UCSD-AML1 (cell line): Measurements from ENCODE around the gene AIG1.
"Not testable (repeated sequence)": the region's sequence is repeated elsewhere in the genome, so short reads cannot be mapped to it uniquely, and the experiment has no call there.

ENCODE experiments used
- DNase-seq: peaks from one replicate; lab custom pipeline; 2025; ENCODE audit not compliant: unreplicated experiment; lab: John Stamatoyannopoulos, UW

Gene AIG1

DNA sequence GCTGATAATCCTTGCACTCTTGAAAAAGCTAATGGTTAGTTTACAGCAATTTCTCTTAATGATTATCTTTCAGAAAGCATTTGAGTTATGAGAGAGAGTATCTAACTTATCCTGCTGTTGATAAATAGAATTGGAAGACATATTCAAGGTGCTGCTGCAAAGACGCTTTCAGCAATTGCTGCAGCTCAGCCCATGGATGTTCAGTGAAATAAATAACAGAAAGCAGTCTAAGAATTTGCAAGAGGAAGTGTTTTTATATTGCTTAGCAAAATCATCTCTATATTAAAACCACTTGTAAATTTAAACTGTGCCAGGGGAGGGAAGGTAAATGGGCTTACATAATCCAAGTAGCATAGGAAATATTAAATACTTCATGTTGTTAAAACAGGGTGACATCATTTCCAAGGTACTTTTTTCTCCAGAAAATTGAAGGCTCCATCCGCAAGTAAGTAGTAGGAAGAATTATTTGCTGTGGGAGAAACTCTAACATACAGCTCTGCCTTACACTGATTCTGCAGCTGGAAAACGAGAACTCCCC is 201.3 kb downstream of the AIG1 start:
- DNase-seq, result no peak

- DNase-seq, result no peak
These were observed 202.2 kb downstream of the AIG1 start for GRCh38 chr6:143262859-143263258.

DNA sequence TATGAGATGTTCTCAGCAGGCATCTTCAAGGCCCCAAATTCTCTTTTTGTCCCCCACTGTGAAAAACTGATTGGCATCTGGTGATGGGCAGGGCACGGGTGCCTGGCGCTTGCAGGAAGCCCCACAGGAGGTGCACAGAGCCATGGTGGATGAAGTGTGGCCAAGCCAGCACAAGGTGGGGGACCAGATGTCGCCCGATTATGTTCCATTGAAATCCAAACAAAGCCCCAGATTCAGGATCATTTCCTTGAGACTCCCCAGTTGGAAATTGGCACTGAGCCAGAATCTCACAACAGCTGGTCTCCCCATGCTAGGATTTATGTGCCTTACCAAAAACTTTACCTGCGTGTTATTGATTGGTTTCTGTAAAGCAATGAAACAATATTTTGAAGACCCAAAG is 203.7 kb downstream of the AIG1 start:
- DNase-seq, result no peak

- no peak for DNase-seq
These were observed 204.5 kb downstream of the AIG1 start for GRCh38 chr6:143264986-143265764.

DNA sequence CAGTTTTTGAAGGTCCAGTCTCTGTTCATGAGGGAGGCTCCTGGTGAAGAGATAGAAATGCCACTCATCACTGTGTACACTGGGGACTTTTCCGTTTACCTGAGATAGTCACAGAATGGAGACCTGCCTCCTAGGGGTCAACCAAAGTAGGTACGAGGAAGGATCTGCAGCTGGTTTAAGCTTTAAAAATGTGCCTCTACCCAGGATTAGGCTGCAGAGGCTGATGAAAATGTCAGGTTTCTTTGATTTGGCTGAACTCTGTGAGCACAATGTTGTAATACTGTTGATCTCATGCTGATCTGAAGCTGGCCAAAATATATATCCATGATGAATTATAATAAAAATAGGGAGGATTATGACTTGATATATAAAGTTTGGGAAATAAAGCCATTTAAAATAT is 207.1 kb downstream of the AIG1 start:
- no peak for DNase-seq

GRCh38 chr6:143268439-143268838 is 207.8 kb downstream of the AIG1 start:
- DNase-seq, result no peak

- no peak for DNase-seq
These were observed 209.3 kb downstream of the AIG1 start for GRCh38 chr6:143270026-143270425.

DNA sequence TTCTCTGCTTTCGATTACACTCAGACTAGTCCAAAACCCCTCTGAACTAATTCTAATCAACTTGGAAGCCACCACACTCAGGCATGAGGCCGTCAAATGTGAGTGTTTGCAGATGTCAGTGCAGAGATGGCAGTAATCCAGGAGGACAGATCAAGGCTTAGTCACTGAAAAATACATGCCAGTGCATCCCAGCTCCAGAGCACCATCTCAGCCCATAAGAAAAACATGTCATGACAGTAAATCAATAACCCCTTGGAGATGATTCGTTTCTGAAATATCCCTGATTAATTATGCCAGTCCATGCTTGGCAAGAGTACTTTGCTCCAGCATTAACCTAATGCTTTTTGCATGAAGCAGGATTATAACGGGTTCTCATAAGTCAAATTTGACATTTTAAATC is 210.3 kb downstream of the AIG1 start:
- no peak for DNase-seq

GRCh38 chr6:143276436-143276835 is 215.7 kb downstream of the AIG1 start:
- DNase-seq, result no peak

- DNase-seq, result no peak
These were observed 218.7 kb downstream of the AIG1 start for GRCh38 chr6:143279385-143279784.

- no peak for DNase-seq
These were observed 223.4 kb downstream of the AIG1 start for GRCh38 chr6:143283887-143284645.

GRCh38 chr6:143286251-143286795 is 225.6 kb downstream of the AIG1 start:
- DNase-seq, result no peak

DNA sequence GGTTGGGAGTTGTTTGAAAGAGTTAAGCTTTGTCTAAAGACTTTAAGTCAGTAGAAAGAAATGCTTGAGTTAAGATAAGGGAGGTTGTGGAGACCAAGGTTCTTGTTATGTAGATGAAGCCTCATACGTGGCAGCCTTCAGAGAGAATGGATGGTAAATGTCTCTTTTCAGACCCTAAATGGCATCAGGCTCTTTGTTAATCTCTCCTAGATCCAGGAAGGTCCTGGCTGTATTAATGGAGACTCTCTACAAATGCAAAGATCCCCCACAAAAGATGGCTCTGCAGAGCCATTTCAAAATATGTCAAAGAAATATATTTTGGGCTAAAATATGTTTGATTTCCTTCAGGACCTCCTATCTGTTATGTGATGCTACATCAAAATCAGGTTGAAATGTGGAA is 228.2 kb downstream of the AIG1 start:
- no peak for DNase-seq

GRCh38 chr6:143290206-143290605 is 229.5 kb downstream of the AIG1 start:
- DNase-seq, result no peak

DNA sequence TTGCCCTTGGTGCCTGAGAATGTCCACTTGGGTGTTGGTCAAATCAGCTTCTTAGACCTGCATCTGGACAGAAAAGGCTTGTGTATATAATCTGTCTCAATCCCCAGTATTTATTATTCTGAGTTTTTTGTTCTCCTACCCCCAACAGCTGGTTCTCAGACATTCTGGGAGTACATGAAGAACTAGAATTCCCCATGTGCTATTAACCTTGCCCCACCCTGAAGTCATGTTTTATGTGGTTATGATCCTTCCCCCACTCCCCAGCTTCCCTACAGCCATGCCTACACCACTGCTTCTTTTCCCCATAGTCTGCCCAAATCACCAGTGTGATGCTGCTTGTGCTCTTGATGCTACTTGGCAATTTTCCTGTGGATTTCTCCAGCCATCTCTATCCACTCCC is 232.8 kb downstream of the AIG1 start:
- DNase-seq, result no peak

DNA sequence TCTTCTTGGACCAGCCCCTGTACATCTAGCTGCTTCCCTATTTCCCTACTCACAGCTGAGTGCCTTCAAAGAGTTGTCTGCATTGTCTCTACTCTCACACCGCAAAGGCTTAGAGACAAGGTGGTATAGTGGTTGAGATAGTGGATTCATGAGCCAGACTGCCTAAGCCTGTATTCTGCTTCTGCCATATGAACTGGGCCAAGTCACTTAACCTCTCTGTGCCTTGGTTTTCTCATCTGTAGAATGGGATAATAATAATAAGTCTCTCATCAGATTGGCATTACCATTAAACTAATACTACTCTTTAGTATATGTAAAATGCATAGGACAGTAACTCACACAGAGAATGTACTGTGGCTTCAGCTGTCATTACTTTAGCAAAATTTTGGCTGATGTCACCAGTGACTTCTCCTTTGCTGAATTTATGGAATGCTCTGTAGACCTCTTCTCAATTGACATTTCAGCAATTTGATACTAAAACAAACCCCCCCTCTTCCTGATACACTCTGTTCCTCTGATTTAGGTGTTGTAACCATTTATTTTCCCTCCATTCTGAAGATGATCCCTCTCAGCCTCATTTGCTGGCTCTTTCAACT is 233.7 kb downstream of the AIG1 start:
- no peak for DNase-seq

DNA sequence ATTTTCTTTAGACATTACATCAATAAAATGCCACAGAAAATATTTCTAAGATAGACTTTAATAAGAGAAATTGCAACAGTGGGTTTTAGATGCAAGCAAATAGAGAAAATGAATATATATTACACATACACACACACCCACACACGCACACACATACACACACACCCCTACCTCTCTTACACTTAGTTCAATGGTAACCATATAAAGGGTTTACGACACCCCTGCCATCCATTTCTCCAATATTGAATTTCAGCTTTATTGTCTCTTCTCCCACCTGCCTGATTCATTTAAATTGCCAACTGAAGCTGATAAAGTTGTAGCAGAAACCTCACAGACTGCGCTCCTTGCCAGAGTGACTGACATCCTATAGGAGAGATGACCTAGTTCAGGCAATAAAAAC is 235.2 kb downstream of the AIG1 start:
- no peak for DNase-seq

DNA sequence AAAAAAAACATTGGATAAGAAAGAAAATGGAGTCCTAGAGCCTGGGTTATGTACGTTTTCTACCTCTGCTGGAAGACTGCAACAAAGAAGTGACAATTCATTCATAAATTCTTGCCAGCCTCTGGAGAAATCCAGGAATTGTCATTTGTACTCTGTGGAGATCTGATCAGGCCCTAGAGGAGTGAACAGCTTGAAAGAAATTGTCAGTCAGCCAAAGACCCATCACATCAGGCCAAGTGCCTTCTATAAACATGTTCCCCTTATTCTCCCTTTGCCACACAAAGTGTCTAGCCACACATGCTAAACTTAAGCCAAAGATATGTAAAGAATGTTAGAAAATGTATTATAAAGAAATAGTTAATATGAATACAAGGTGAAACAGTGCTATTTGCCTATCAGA is 237.4 kb downstream of the AIG1 start:
- no peak for DNase-seq

GRCh38 chr6:143299253-143300166 is 238.8 kb downstream of the AIG1 start:
- DNase-seq, result no peak

DNA sequence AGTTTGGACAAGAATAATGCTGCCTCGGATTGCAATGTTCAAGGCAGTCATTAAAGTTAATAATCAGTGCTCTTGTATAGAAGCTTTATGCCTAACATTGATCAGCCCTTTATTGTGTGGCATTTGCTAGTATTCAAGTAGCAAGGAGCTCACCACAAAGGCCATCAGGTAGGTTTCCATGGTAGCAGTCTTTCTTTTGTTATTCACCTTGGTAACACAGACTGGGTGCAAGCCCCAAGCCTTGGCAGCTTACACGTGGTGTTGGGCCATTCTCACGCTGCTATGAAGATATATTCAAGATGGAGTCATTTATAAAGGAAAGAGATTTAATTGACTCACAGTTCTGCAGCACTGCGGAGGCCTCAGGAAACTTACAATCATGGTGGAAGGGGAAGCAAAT is 240.5 kb downstream of the AIG1 start:
- no peak for DNase-seq

GRCh38 chr6:143307760-143308159 is 247.1 kb downstream of the AIG1 start:
- not testable (repeated sequence) for DNase-seq
